ENCODE measurements around the gene SERPINB4. TPM values are rescaled to one million over a fixed set of nuclear protein-coding genes. Genes with fewer than 3 reads are reported as not detected.

SERPINB4 gene
- total and polyA plus RNA-seq, 2 of the 8 experiments (the other 6 are each of a cell fraction or from before 2014, with no cell fraction given), result 0.32 to 0.36 TPM

DNA sequence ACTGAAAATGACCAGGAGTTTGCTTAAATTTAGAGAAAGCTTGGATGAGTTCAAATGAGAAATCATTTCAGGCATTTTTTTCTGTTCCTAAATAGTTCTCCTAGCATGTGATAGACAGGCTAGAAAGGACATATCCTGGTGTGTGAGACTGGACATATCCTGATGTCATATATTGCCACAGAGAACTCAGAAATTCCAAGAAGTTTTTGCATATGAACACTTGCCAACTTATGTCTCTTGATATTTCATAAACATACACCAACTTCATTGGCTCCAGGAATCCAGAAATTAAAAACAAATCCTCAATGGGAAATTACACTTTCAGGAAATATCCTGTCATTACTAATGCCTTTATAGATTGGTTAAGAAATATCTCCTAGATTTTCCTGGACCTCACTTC lies 2.9 kb upstream of the SERPINB4 start:
- no peak overlapping the region for H3K56ac ChIP-seq (replicated peaks; ENCODE audit: insufficient read length, low read depth, low read length)
- no peak overlapping the region for H2AK5ac ChIP-seq (ENCODE audit: low read depth, low read length)
- H4K20me1 ChIP-seq (replicated peaks in 1 of 2; ENCODE audit: control insufficient read depth in 1 of 2, insufficient read depth in 2 of 2, low read length in 2 of 2), result no peaks in the 10 kb centered on the region
- no peak overlapping the region for H4K5ac ChIP-seq (ENCODE audit: insufficient read length, low read depth, low read length)
- no peak overlapping the region for H3K18ac ChIP-seq (ENCODE audit: extremely low read depth, low read length)
- H2BK120ac ChIP-seq (replicated peaks; ENCODE audit: low read depth, low read length), result no peak overlapping the region
- no peaks in the 10 kb centered on the region for H3K79me2 ChIP-seq (ENCODE audit: control insufficient read depth in 1 of 2, insufficient read depth in 2 of 2, low read length in 2 of 2)
- no peak overlapping the region for H2AFZ ChIP-seq (ENCODE audit: low read length)
- no peak overlapping the region for H2BK5ac ChIP-seq (ENCODE audit: low read depth, low read length)
- H3K79me1 ChIP-seq (ENCODE audit: low read depth, low read length), result no peaks in the 10 kb centered on the region
- no peak overlapping the region for H3K27ac ChIP-seq (ENCODE audit: low read depth, low read length)
- H3K36me3 ChIP-seq (ENCODE audit: control insufficient read depth in 2 of 4, insufficient read depth in 4 of 4, low read length in 3 of 4), result no peaks in the 10 kb centered on the region
- no peak overlapping the region for H3K14ac ChIP-seq (ENCODE audit: insufficient read length)
- H3K23me2 ChIP-seq (ENCODE audit: low read depth, low read length), result no peaks in the 10 kb centered on the region
- no peaks in the 10 kb centered on the region for H3K27me3 ChIP-seq (replicated peaks in 1 of 4; ENCODE audit: control insufficient read depth in 3 of 4, extremely low read depth in 1 of 4, insufficient read depth in 3 of 4, low read length in 3 of 4)
- ChIA-PET CTCF (ENCODE audit: partially characterized antibody) (no interaction called here), POLR2A (ENCODE audit: partially characterized antibody) (no interaction called here)
- H3K4ac ChIP-seq (replicated peaks; ENCODE audit: insufficient read length, low read depth, low read length), result no peak overlapping the region
- DNase-seq (ENCODE audit: low read depth in 1 of 2, low spot score in 2 of 2) (no peak), FAIRE-seq (no peak)
- H2BK12ac ChIP-seq (ENCODE audit: low read depth, low read length), result no peak overlapping the region; the same call in 1 of the 2 replicates
- H3K4me1 ChIP-seq (replicated peaks in 1 of 4; ENCODE audit: control insufficient read depth in 3 of 4, insufficient read depth in 4 of 4, low read length in 3 of 4), result 0 out of 7 replicates have a peak, but pooled peaks cover 0 to 2% (median 0%) of the 10 kb centered on the region in 4 experiments
- H4K91ac ChIP-seq (replicated peaks; ENCODE audit: insufficient read length, low read length), result no peak overlapping the region
- H3K4me3 ChIP-seq (ENCODE audit: extremely low read depth in 1 of 4, insufficient read depth in 2 of 4, low read depth in 3 of 4, low read length in 4 of 4), result no peak overlapping the region
- no peak overlapping the region for H2BK20ac ChIP-seq (ENCODE audit: low read length)
- no peak overlapping the region for H3K9ac ChIP-seq (replicated peaks in 1 of 4; ENCODE audit: extremely low read depth in 1 of 4, low read depth in 3 of 4, low read length in 3 of 4)
- H3K4me2 ChIP-seq (ENCODE audit: insufficient read depth in 1 of 2, low read depth in 2 of 2, low read length in 2 of 2), result no peak overlapping the region
- H3K23ac ChIP-seq (ENCODE audit: insufficient read length), result no peak overlapping the region
- no peaks in the 10 kb centered on the region for H3K9me3 ChIP-seq (ENCODE audit: insufficient read depth in 2 of 2, low read depth in 1 of 2, low read length in 1 of 2)
- H2BK15ac ChIP-seq (ENCODE audit: low read length), result no peak overlapping the region
- H4K8ac ChIP-seq (ENCODE audit: extremely low read depth, insufficient read depth, low read length), result no peak overlapping the region
- TF ChIP-seq BACH1 (IDR thresholded peaks at IDR 0.05; ENCODE audit: low read length), result no peak
- TF ChIP-seq TBP (IDR thresholded peaks at IDR 0.05; ENCODE audit: low read depth, low read length), result no peak
- no peak for TF ChIP-seq TAF7 (optimal IDR thresholded peaks at IDR 0.05; ENCODE audit: borderline replicate concordance, low read depth, low read length)
- no peak for TF ChIP-seq YY1 (IDR thresholded peaks at IDR 0.05; ENCODE audit: low read depth, low read length)
- no peak for TF ChIP-seq BRCA1 (IDR thresholded peaks at IDR 0.05; ENCODE audit: low read depth, low read length)
- TF ChIP-seq SUZ12 (IDR thresholded peaks at IDR 0.05; ENCODE audit: low read length), result no peak
- no peak for TF ChIP-seq RFX5 (IDR thresholded peaks at IDR 0.05; ENCODE audit: borderline replicate concordance, low read depth, low read length)
- no peak for TF ChIP-seq ASH2L (IDR thresholded peaks at IDR 0.05; ENCODE audit: low read length)
- TF ChIP-seq FOSL1 (IDR thresholded peaks at IDR 0.05; ENCODE audit: insufficient read depth, low read depth, low read length), result no peak
- TF ChIP-seq JUN (IDR thresholded peaks at IDR 0.05; ENCODE audit: low read depth, low read length), result no peak
- no peak for TF ChIP-seq BCL11A (IDR thresholded peaks at IDR 0.05; ENCODE audit: low read depth in 2 of 2, low read length in 2 of 2)
- TF ChIP-seq PHF8 (conservative IDR thresholded peaks at IDR 0.05; ENCODE audit: low read depth, low read length), result no peak
- TF ChIP-seq, protein P1, sequence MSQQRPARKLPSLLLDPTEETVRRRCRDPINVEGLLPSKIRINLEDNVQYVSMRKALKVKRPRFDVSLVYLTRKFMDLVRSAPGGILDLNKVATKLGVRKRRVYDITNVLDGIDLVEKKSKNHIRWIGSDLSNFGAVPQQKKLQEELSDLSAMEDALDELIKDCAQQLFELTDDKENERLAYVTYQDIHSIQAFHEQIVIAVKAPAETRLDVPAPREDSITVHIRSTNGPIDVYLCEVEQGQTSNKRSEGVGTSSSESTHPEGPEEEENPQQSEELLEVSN (IDR thresholded peaks at IDR 0.05), result no peak
- no peak for TF ChIP-seq KDM4A (IDR thresholded peaks at IDR 0.05; ENCODE audit: low read depth, low read length, severe bottlenecking)
- TF ChIP-seq TCF12 (IDR thresholded peaks at IDR 0.05; ENCODE audit: low read depth, low read length), result no peak
- no peak for TF ChIP-seq SAP30 (IDR thresholded peaks at IDR 0.05; ENCODE audit: insufficient read depth, insufficient replicate concordance, low read length)

All from H1 (cell line).